ENCODE data around the gene SPTSSB. TPM values are rescaled to one million over a fixed set of nuclear protein-coding genes. Genes with fewer than 3 reads are reported as not detected.
A peak's percentile ranks its signal among the peaks of the same experiment; 100 is the strongest.

SPTSSB gene
- polyA plus RNA-seq, 2 of the 4 experiments (the other 2 are of a cell fraction), result 0.06 to 0.43 TPM

DNA sequence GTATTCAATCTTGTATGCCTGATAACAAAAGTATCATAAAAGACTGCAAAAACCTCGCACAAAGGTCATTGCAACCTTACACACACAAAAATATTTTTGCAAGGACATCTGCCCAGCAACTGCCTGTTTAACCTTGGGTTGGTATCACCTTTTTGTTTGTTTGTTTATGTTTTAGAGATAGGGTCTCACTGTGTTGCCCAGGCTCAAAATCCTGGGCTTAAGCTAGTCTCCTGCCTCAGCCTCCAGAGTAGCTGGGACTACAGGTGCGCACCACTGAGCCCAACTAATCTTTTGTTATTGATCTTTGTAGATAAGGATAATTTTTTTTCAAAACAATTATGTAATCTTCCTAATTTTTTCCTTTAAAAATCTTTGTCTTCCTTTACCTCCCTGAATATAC lies 54.2 kb downstream of the SPTSSB start:
- no peak overlapping the region for H3K27ac ChIP-seq
- H3K4me1 ChIP-seq, result no peaks in the 10 kb centered on the region
- TF ChIP-seq TFCP2L1 (CRISPR knock-in tag; IDR thresholded peaks at IDR 0.05), result no peak
- no peak for TF ChIP-seq CBX2 (IDR thresholded peaks at IDR 0.05; ENCODE audit: borderline replicate concordance, low read depth)
- no peak for TF ChIP-seq POLR2A (IDR thresholded peaks at IDR 0.05; ENCODE audit: low read length)
- TF ChIP-seq NPAS2 (CRISPR knock-in tag; IDR thresholded peaks at IDR 0.05; ENCODE audit: borderline replicate concordance), result no peak
- no peak for TF ChIP-seq RNF2 (IDR thresholded peaks at IDR 0.05; ENCODE audit: borderline replicate concordance, low read depth)
- TF ChIP-seq RARB (CRISPR knock-in tag; IDR thresholded peaks at IDR 0.05), result no peak
- TF ChIP-seq CEBPB (IDR thresholded peaks at IDR 0.05), result no peak
- no peak for TF ChIP-seq HOXA7 (CRISPR knock-in tag; IDR thresholded peaks at IDR 0.05)
- TF ChIP-seq, protein P1, sequence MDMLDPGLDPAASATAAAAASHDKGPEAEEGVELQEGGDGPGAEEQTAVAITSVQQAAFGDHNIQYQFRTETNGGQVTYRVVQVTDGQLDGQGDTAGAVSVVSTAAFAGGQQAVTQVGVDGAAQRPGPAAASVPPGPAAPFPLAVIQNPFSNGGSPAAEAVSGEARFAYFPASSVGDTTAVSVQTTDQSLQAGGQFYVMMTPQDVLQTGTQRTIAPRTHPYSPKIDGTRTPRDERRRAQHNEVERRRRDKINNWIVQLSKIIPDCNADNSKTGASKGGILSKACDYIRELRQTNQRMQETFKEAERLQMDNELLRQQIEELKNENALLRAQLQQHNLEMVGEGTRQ (IDR thresholded peaks at IDR 0.05), result no peak
- TF ChIP-seq RFX5 (IDR thresholded peaks at IDR 0.05), result no peak
- TF ChIP-seq MAZ (IDR thresholded peaks at IDR 0.05; ENCODE audit: borderline replicate concordance, low read depth, low read length), result no peak
- TF ChIP-seq HOXB5 (CRISPR knock-in tag; IDR thresholded peaks at IDR 0.05), result no peak
- H3K9me3 ChIP-seq, result peaks cover 2% of the 10 kb centered on the region; the same call in 1 of the 3 replicates
- CTCF ChIA-PET, result interaction anchor here (1.6 kb wide), 1 partner anchor 12 kb away, joined by 4 read pairs; no protein-coding TSS in a partner anchor
- FAIRE-seq (no peak), ATAC-seq (no peak), DNase-seq (ENCODE audit: low read depth in 1 of 2, low spot score in 1 of 2) (no peak)
- POLR2A ChIA-PET, result no interaction called here
- H3K4me3 ChIP-seq, result no peak overlapping the region
- H3K4me2 ChIP-seq, result no peak overlapping the region
- whole genome bisulfite sequencing (ENCODE audit: missing lambda C conversion rate), result 62% methylated on average over 2 of the region's 2 CpGs

DNA sequence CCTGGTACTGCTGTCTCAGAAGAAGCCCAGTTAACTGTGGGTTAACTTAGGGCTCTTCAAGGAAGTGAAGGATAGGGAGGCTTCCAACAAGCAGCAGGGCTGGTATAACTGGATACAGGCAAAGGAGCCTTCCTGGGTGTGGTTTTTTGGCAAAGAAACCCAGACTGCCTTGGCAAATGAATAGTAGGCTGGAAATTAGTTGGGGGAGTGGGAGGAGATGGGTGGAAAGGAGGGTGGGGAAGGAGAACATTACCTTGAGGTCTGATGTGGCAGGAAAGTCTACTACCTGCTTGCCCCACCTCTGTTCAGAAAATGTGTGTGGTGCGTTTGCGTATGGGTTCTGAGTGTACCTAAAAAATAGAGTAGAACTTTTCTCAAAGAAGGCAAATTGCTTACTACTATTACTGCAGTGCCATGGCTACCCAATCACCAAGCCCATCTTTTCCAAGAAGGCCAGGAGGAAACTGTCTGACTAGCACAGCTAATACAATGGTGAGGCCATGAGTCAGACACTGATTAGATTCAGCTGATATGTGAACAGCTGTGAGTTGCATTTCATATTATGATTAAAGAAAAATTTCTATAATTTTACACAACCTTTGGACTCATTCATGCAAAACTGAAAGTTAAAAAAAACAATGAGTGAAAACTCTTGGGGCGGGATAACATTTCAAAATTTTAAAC lies 55.2 kb downstream of the SPTSSB start:
- ATAC-seq (no peak), DNase-seq (ENCODE audit: low read depth in 1 of 2, low spot score in 1 of 2) (peak in 1 of 2 experiments; percentile 13), FAIRE-seq (no peak)
- Histone ChIP-seq H3K27ac (no peak overlapping the region), H3K4me2 (no peak overlapping the region), H3K4me3 (no peak overlapping the region), H3K9me3 (peaks cover 1% of the 10 kb centered on the region; the same call in 1 of the 3 replicates), H3K4me1 (no peaks in the 10 kb centered on the region)
- POLR2A ChIA-PET, result no interaction called here
- CTCF ChIA-PET, result interaction anchor here (1.6 kb wide), 1 partner anchor 11 kb away, joined by 4 read pairs; no protein-coding TSS in a partner anchor
- TF ChIP-seq NR3C1 (IDR thresholded peaks at IDR 0.05) (no peak), MAFK (IDR thresholded peaks at IDR 0.05; ENCODE audit: partially characterized antibody) (no peak), FOSB (CRISPR knock-in tag; IDR thresholded peaks at IDR 0.05) (no peak), EHMT2 (IDR thresholded peaks at IDR 0.05; ENCODE audit: low read depth) (no peak), POLR2A (IDR thresholded peaks at IDR 0.05; ENCODE audit: low read length) (no peak), ZNF302 (CRISPR knock-in tag; IDR thresholded peaks at IDR 0.05) (no peak), CHD4 (IDR thresholded peaks at IDR 0.05; ENCODE audit: borderline replicate concordance) (no peak), ESRRA (IDR thresholded peaks at IDR 0.05; ENCODE audit: borderline replicate concordance, low read length) (no peak), SMC3 (IDR thresholded peaks at IDR 0.05) (no peak), KDM5A (IDR thresholded peaks at IDR 0.05) (no peak), RAD21 (conservative IDR thresholded peaks at IDR 0.05 in 1 of 2, IDR thresholded peaks at IDR 0.05 in 1 of 2) (no peak), BHLHE40 (IDR thresholded peaks at IDR 0.05; ENCODE audit: low read depth, low read length) (no peak), HEYL (CRISPR knock-in tag; IDR thresholded peaks at IDR 0.05) (no peak), EP300 (IDR thresholded peaks at IDR 0.05) (no peak), TFCP2L1 (CRISPR knock-in tag; IDR thresholded peaks at IDR 0.05) (no peak), KDM1A (IDR thresholded peaks at IDR 0.05; ENCODE audit: low read depth) (no peak)
- TF ChIP-seq, protein P2, sequence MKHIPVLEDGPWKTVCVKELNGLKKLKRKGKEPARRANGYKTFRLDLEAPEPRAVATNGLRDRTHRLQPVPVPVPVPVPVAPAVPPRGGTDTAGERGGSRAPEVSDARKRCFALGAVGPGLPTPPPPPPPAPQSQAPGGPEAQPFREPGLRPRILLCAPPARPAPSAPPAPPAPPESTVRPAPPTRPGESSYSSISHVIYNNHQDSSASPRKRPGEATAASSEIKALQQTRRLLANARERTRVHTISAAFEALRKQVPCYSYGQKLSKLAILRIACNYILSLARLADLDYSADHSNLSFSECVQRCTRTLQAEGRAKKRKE (CRISPR knock-in tag; IDR thresholded peaks at IDR 0.05; ENCODE audit: low read depth), result no peak
- TF ChIP-seq, protein P3, sequence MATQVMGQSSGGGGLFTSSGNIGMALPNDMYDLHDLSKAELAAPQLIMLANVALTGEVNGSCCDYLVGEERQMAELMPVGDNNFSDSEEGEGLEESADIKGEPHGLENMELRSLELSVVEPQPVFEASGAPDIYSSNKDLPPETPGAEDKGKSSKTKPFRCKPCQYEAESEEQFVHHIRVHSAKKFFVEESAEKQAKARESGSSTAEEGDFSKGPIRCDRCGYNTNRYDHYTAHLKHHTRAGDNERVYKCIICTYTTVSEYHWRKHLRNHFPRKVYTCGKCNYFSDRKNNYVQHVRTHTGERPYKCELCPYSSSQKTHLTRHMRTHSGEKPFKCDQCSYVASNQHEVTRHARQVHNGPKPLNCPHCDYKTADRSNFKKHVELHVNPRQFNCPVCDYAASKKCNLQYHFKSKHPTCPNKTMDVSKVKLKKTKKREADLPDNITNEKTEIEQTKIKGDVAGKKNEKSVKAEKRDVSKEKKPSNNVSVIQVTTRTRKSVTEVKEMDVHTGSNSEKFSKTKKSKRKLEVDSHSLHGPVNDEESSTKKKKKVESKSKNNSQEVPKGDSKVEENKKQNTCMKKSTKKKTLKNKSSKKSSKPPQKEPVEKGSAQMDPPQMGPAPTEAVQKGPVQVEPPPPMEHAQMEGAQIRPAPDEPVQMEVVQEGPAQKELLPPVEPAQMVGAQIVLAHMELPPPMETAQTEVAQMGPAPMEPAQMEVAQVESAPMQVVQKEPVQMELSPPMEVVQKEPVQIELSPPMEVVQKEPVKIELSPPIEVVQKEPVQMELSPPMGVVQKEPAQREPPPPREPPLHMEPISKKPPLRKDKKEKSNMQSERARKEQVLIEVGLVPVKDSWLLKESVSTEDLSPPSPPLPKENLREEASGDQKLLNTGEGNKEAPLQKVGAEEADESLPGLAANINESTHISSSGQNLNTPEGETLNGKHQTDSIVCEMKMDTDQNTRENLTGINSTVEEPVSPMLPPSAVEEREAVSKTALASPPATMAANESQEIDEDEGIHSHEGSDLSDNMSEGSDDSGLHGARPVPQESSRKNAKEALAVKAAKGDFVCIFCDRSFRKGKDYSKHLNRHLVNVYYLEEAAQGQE (IDR thresholded peaks at IDR 0.05), result no peak
- TF ChIP-seq, protein P4, sequence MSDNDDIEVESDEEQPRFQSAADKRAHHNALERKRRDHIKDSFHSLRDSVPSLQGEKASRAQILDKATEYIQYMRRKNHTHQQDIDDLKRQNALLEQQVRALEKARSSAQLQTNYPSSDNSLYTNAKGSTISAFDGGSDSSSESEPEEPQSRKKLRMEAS (IDR thresholded peaks at IDR 0.05), result no peak
- WGBS (ENCODE audit: missing lambda C conversion rate), result 80% methylated on average over 3 of the region's 3 CpGs
